ENCODE data around the gene RNF39.
"Not testable (repeated sequence)": the region's sequence is repeated elsewhere in the genome, so short reads cannot be mapped to it uniquely, and the experiment has no call there.

The RNF39 gene

DNA sequence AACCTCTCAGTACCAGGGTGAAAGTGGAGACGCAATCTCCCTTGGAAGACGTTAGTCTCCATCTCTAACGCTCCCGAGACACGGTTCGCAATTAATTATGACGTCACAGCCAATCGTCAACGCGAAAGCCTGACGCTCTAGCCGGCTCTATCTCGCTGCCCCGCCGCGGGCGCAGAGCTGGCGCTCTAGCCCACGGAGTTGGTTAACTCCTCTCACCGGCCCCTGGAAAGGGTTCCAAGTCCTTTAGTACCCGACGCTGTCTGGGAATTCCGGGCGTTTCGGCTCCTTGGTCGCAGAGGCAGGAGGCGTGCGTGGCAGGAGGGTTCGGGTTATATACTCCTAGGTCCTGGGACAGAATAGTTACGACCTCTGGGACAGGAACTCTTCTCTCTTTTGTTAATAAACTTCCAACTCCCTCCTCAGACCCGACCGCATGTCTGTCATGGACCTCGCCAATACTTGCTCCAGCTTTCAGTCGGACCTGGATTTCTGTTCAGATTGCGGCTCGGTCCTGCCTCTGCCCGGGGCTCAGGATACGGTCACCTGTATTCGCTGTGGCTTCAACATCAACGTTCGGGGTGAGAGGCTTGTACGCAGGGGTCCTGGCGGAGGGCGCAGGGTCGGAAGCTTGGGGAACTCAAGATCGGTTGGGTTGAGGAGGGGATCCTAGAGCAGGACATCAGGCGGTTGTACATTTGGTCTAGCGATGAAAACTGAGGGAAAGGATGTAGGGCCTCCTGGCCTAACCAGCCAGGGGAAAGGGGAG, 14.3 kb downstream of the RNF39 start, which contains the start of gene POLR1H:
POLR1H (plus strand) TSS at position 174 of the 766 bp plus-strand sequence; CDS start at position 434, 260 bp downstream.
- DNase-seq = peak; percentile 70 to 89 (median 82)

DNA sequence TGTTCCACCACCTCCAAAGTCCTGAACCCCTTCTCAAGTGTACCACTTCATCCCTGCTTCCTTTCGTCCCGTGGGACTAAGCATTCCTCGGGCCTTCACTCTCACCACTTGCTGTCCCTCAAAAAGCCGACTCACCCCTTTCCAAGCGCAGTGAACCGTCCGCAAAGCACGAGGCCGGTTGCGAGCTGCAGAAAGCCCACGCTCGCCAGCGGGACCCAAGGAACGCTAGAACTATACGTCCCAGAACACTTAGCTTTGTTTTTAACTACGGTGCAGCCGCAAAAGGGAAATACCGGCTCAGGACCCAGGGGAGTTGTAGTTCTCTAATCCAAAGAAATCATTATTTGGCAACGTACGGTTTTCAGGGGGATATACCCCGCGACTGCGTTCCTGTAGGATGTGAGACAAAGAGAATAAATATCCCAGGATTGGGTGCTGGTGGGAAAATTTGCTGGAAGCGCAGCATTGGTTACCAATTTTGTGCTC, 14.9 kb downstream of the RNF39 start:
- no peak for DNase-seq

DNA sequence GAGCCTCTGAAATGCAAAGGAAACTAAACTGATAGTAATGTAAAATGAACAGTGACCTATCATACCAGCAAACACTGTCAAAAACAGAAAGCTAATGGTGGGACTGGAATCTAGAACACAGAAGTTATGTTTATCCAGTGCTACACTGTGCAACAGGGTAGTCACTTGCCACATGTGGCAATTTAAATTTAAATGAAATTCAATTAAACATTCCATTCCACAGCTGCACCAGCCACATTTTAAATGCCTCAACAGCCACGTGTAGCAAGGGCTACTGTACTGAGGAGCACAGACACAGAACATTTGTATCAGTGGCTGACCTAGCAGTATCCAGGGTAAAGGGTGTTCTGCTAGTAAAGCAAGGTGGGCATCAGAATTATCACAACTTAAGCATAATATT, 20.1 kb downstream of the RNF39 start:
- DNase-seq = no peak

DNA sequence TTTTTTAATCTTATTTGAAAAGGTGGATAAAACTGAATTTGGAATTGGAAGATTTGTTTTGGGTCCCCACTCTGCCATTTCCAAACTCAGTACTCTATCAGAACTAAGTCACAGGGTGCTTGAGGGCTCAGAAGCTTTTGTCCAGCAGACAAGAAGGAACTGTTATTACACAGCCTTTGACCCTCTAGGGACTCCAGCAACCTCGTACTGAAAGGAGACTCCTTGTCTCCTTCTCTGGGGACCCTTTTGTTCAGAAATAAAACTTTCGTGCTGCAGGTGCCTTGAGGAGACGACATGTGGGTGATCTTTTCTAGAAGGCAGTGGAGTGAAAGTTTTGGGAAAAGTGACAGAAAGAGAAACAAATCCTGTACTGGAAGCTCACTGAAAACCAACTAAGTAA, 21.9 kb downstream of the RNF39 start:
- DNase-seq = no peak

- DNase-seq = no peak
Measured at GRCh38 chr6:30047220-30047619, 28.3 kb downstream of the RNF39 start.

- DNase-seq = no peak
Measured at GRCh38 chr6:30044630-30045029, 30.9 kb downstream of the RNF39 start.

DNA sequence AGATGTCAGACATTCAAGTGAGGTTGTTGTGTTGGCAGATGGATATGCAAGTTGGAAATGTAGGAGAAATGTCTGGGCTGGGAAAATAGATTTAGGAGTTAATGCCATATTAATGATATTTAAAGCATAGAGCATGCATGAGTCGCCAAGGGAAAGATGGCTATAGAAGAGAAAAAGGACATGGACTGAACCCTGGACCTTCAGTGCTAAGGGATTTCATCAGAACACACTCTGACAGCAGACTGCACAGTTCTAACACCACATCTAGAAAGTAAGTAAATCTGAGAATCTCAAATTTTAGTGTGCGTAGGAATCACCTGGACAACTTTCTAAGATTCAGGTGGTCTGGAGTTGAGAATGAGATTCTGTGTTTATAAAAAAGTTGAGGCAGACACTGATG, 31.8 kb downstream of the RNF39 start:
- no peak for DNase-seq

- no peak for DNase-seq
Measured at GRCh38 chr6:30042914-30043313, 32.7 kb downstream of the RNF39 start.

DNA sequence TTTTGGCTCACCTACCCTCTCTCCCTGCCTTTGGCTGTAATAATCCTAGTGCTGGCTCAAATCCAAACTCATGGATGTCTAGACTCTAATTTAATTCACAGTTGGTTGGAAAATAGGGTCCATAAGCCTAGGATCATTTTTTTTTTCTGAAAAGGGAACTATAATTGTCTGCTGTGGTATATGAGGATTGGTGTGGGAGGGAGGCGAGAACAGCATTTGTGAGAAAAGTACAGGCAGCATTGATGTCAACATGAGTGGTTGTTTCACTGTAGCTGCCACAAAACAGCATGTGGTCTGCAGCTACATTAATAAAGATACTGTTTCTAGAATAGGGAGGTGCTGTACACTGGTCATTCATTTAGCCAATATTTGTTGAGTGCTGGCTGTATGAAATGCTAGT, 33.1 kb downstream of the RNF39 start:
- no peak for DNase-seq

GRCh38 chr6:30041821-30042220, 33.7 kb downstream of the RNF39 start:
- DNase-seq = no peak

DNA sequence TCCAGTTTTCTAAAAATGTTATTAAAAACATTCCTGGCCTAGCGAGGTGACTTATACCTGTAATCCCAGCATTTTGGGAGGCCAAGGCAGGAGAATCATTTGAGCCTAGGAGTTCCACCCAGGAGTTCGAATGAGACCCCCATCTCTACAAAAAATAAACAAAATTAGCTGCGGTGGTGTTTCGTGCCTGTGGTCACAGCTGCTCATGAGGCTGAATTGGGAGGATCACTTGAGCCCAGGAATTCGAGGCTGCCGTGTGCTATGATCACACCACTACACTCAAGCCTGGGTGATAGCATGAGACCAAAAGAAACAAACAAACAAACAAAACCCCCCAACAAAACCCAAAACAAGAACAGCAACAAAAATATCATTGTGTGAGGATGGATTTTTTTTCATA, 34.3 kb downstream of the RNF39 start:
- no peak for DNase-seq

DNA sequence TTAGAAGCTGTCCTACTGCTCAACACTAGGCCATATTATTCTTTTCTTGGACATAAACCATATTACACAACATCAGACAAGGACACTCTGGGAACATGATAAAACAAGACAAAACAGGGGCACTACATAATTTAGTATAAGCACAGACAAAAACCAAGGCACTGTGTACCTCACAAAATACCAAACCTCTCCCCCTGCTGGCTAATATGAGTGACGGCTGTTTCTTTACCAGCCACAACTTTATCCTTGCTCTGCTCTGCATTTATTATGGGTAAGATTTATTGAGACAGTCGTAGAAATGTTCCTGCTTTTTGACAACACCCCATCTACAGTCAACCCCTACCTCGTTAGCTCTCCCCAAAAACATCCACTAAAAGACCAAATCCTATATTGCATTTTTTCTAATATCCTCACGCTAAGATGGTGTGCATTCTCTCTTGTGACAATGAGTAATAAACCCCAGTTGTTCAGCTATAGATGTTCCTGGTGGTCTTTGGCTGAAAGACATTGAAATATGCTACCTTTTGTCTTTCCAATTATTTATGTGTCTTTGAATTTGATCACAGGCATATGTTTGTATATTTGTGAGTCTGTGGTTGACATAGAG, 38.3 kb downstream of the RNF39 start:
- no peak for DNase-seq

DNA sequence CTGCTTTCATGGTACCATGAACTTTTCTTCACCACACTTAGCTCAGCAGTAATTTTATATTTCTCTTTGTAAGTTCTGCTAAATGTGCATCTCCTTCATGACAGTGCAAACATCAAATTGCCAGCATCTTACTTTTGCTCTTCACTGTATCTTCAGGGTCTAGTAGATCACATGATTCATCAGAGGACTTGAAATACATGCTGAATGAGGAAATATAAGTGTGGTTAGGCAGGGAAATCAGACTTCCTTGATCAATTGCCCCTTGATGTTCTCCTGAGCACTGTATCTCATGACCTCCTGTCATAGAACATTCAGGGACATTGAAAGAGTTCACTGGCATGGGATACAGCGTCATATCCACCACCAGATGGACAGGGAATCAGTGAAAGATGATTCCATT, 39.8 kb downstream of the RNF39 start:
- DNase-seq = no peak

- not testable (repeated sequence) for DNase-seq
Measured at GRCh38 chr6:30033440-30033839, 42.1 kb downstream of the RNF39 start.

GRCh38 chr6:30031381-30031780, 44.2 kb downstream of the RNF39 start:
- DNase-seq = no peak

GRCh38 chr6:30029588-30029987, 46.0 kb downstream of the RNF39 start:
- DNase-seq = no peak

GRCh38 chr6:30025186-30025585, 50.4 kb downstream of the RNF39 start:
- no peak for DNase-seq

GRCh38 chr6:30022712-30023111, 52.9 kb downstream of the RNF39 start:
- DNase-seq = not testable (repeated sequence)

DNA sequence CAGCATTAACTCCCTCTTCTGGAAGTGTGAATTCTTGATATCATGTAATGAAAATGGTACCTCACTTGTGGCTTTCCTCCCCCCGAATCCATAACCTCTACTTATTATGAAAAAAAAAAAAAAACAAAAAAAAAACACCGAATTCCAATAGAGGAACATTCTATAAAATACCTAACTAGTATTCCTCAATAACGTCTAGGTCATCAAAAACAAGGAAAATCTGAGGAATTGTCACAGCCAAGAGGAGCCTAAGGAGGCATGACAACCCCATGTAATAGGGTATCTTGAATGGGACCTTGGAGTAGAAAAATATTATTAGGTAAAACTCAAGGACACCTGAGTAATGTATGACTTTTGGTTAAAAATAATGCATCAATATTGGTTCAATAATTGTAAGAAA, 53.4 kb downstream of the RNF39 start:
- no peak for DNase-seq

- DNase-seq = no peak
Measured at GRCh38 chr6:30020626-30021025, 54.9 kb downstream of the RNF39 start.
